GM11168 (cell line): ENCODE results near the gene GBX2.

ENCODE experiments used
- in situ Hi-C: fragments of 300-500 bp; cut with MboI; formaldehyde crosslinking; loops from one replicate; pipeline ENCODE4 v1.12.0; 2022; ENCODE audit warnings: low sequenced_read_pairs; ENCODE audit not compliant: unreplicated experiment

The GBX2 gene

DNA sequence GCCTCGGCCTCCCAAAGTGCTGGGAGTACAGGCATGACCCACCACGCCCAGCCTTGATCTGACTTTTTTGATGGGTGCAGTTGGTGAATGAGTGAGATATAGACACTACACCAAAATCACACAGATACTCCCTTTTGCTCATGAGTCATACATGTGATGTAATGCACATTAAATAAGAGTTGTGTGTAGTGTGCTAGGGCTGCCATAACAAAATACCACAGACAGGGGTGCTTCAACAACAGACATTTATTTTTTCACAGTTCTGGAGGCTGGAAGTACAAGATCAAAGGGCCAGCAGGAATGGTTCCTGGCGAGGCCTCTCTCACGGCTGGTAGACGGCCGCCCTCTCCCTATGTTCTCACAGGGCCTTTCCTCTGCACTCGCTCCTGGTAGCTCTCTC is 46.6 kb downstream of the GBX2 start:
- in situ Hi-C loops, result no loop called here

- in situ Hi-C loops, result no loop called here
These were observed 47.4 kb downstream of the GBX2 start for GRCh38 chr2:236120829-236121228.

GRCh38 chr2:236120141-236120601 is 48.0 kb downstream of the GBX2 start:
- in situ Hi-C loops, result no loop called here

DNA sequence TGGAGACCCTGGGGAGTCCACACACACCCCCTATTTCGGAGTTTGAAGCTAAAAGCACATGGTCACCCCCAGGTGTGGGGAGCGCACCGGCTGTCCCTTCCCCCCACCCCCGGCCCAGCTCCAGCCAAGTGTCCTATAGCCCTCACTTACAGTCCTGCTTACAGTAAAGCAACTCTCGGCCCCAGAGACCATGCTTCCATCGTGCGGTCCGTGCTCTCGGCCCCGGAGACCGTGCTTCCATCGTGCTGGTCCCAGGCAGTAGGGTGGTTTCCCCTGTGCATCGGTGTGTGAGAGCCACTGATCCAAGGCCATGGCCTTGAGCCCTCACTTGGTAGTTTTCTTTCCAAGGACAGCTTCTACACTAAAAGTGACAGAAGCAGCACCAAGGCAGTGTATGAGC is 48.7 kb downstream of the GBX2 start:
- in situ Hi-C loops, result no loop called here

- in situ Hi-C loops, result no loop called here
These were observed 49.2 kb downstream of the GBX2 start for GRCh38 chr2:236119003-236119402.

- in situ Hi-C loops, result no loop called here
These were observed 50.3 kb downstream of the GBX2 start for GRCh38 chr2:236117861-236118269.

DNA sequence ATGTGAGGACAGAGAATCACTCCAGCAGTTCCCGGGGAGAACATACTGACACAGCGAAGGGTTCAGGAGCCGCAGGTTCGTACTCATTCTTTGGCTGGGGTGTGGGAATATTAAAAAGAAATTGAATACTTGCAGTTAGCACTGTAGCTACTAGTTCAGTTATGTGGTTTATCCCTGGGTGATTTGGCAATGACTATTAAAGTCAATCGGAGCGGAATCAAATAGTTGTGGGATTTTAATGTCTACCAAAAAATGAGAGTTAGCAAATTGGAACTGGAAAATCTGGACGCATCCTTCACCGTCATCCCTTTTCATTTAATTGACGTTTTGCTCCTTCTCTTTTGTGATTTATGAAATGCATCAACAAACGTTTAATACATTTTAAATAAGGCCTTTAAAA is 50.8 kb downstream of the GBX2 start:
- in situ Hi-C loops, result no loop called here
